A673 (cell line): ENCODE data around the gene FEM1C.

Source experiments
- CTCF ChIP-seq: fragments of 300-800, 200-600 bp; sonication (generic); conservative IDR thresholded peaks from 2 replicates; pipeline ENCODE4 v1.5.1; 2017; ENCODE audit warnings: low read depth, mild to moderate bottlenecking, antibody characterized with exemption, low read length, moderate library complexity, mixed read lengths
- EZH2 ChIP-seq: fragments of 200-600 bp; sonication (generic); IDR thresholded peaks from 2 replicates; pipeline ENCODE4 v1.6.1; 2017; ENCODE audit warnings: borderline replicate concordance, low read depth, mild to moderate bottlenecking, mixed read lengths, antibody characterized with exemption, low read length; ENCODE audit not compliant: poor library complexity, severe bottlenecking

- TF ChIP-seq CTCF (no peak), EZH2 (no peak)
These were observed 35.0 kb downstream of the FEM1C start for GRCh38 chr5:115509547-115509946.
